Germinal center (tissue), 1 donor: Measurements from ENCODE around the gene ATP4B.

Experiments used
- DNase-seq: peaks from one replicate; pipeline ENCODE4 v3.0.0; 2012; ENCODE audit warnings: mixed read lengths, low spot score

The ATP4B gene

GRCh38 chr13:113607889-113608635 lies 49.9 kb downstream of the ATP4B start:
- DNase-seq = no peak

GRCh38 chr13:113607056-113607888 lies 50.7 kb downstream of the ATP4B start:
- no peak for DNase-seq

- no peak for DNase-seq
These were observed 52.0 kb downstream of the ATP4B start for GRCh38 chr13:113605866-113606438.

- no peak for DNase-seq
These were observed 52.5 kb downstream of the ATP4B start for GRCh38 chr13:113605461-113605860.

- no peak for DNase-seq
These were observed 53.8 kb downstream of the ATP4B start for GRCh38 chr13:113604186-113604585.

GRCh38 chr13:113603116-113603710 lies 54.8 kb downstream of the ATP4B start:
- DNase-seq = no peak

GRCh38 chr13:113602291-113602988 lies 55.6 kb downstream of the ATP4B start:
- DNase-seq = no peak

GRCh38 chr13:113601166-113602070 lies 56.6 kb downstream of the ATP4B start:
- DNase-seq = no peak

GRCh38 chr13:113599391-113599790 lies 58.6 kb downstream of the ATP4B start:
- DNase-seq = no peak
